NB4 (cell line): ENCODE results near the gene RRP12.

ENCODE experiments used
- DNase-seq: peaks from one replicate; pipeline ENCODE4 v3.0.0; 2010; ENCODE audit warnings: low read depth
- H3K4me3 ChIP-seq: one replicate; pipeline ENCODE4 v1.5.1; 2011; ENCODE audit warnings: mild to moderate bottlenecking, low read depth, low read length, moderate library complexity
- MYC ChIP-seq: IDR thresholded peaks from 2 replicates; pipeline ENCODE4 v1.6.1; 2011; ENCODE audit warnings: low read depth, low read length
- POLR2A ChIP-seq: IDR thresholded peaks from 2 replicates; pipeline ENCODE4 v1.6.1; 2011; ENCODE audit warnings: mild to moderate bottlenecking; ENCODE audit not compliant: insufficient read length; ENCODE audit errors: extremely low read depth
- TF ChIP-seq, protein P1 (sequence below): IDR thresholded peaks from one replicate; pipeline ENCODE4 v1.5.1; 2012; ENCODE audit warnings: low read depth, low read length
- TF ChIP-seq, protein P2 (sequence below): IDR thresholded peaks from 2 replicates; pipeline ENCODE4 v1.6.1; 2011; ENCODE audit warnings: low read depth, low read length

RRP12 gene

DNA sequence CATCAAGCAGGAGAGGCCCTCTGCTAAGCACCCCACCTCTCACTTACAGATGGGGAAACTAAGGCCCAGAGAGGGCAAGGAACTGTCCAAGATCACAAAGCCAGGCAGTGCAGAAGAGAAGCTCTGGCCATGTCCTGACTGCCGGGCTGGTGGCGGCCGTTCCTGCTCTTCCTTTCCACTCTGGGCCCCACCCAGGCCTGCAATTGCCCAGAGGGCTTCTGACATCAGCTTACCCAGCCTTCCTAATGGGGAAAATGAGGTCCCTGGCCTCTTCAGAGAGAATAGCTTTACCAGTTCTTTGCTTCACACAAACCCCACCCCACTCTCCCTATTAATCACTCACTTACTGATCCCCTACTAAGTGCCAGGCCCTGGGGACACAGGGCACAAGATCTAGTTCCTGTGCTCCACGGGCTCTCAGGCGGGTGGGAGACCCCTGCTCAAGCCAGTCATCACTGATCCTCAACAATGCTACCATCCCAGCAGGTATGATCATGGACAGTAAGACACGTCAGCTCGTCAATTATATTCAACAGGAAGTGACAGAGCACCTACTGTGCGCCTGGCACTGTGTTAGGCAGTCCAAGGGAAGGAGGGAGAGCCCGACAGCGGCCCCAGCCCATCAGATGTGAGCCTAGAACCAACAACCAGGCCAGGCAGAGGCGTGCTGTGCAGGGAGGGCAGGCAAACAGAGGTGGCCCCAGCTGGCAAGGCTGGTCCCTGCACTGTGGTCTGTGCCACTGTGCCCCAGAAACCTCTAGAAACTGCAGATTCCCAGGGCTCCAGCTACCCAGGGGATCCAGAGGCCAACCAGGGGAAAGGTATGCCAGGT, 40.2 kb downstream of the RRP12 start:
- no peak for DNase-seq
- no peak overlapping the region for H3K4me3 ChIP-seq
- TF ChIP-seq, protein P1, sequence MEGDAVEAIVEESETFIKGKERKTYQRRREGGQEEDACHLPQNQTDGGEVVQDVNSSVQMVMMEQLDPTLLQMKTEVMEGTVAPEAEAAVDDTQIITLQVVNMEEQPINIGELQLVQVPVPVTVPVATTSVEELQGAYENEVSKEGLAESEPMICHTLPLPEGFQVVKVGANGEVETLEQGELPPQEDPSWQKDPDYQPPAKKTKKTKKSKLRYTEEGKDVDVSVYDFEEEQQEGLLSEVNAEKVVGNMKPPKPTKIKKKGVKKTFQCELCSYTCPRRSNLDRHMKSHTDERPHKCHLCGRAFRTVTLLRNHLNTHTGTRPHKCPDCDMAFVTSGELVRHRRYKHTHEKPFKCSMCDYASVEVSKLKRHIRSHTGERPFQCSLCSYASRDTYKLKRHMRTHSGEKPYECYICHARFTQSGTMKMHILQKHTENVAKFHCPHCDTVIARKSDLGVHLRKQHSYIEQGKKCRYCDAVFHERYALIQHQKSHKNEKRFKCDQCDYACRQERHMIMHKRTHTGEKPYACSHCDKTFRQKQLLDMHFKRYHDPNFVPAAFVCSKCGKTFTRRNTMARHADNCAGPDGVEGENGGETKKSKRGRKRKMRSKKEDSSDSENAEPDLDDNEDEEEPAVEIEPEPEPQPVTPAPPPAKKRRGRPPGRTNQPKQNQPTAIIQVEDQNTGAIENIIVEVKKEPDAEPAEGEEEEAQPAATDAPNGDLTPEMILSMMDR: no peak
- TF ChIP-seq MYC (no peak), POLR2A (no peak)
- TF ChIP-seq, protein P2, sequence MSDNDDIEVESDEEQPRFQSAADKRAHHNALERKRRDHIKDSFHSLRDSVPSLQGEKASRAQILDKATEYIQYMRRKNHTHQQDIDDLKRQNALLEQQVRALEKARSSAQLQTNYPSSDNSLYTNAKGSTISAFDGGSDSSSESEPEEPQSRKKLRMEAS: no peak

DNA sequence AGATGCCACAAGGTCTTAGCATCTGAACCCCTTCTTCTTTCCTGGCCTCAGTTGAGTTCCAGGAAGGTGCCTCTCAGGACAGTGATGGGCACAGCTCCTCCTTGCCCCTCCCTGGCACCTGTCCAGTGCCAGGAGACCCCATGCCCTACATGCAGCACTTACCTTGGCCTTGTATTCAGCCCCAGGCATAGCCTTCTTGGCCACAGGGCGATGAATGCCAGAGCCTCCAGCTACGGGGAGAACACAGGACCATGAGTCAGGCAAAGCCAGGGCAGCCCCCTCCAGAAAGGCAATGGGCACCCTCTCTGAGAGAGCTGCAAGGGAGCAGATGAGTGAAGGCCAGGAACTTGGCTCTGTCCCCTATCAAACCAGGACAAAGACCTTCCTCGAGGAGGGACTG, 42.4 kb downstream of the RRP12 start:
- no peak overlapping the region for H3K4me3 ChIP-seq
- TF ChIP-seq, protein P2: no peak
- TF ChIP-seq POLR2A (no peak), MYC (no peak)
- TF ChIP-seq, protein P1: no peak

DNA sequence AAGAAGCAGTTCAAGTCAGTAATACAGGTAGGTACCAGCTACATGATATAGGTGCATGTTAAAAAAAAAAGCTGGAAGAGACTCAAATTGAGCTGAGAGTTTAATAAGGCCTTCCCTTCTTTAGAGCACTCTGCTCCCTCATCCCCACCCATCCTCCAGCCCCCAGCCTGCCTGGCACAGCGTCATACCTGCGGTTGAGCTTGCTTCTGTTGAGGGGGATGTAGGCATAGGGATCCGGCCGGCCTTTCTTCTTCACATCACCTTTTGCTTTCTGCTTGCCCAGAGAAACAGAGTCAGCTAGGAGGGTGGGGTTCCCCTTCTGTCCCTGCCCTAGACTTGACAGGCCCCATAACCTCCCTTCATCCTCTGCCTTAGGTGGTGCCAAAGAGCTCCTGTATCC, 42.8 kb downstream of the RRP12 start:
- no peak for DNase-seq
- no peak overlapping the region for H3K4me3 ChIP-seq
- TF ChIP-seq, protein P2: no peak
- TF ChIP-seq, protein P1: no peak
- TF ChIP-seq MYC (no peak), POLR2A (no peak)

More for the DNA sequence above, 42.4 kb downstream of the RRP12 start:
- no peak for DNase-seq

DNA sequence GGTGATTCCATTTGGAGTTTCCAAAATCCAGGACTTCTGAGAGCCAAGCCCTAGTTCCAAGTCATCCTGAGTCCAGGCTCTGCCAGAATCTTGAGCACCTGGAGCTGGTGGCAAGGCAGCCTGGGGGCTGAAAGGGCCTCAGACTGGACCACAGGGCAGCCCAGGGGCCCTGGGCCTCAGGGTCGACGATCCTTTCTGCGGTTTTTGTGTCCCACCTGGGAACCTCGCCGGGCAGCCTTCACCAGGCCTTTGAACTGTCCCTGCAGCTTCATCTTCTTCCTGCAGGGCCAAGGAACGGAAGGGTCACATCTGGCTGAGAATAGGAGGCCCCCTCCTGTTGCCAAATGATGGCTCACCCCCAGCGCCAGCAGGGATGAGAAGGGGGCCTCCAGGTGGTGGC, 44.2 kb downstream of the RRP12 start:
- TF ChIP-seq, protein P2: no peak
- TF ChIP-seq MYC: no peak
- TF ChIP-seq, protein P1: no peak
- no peak for TF ChIP-seq POLR2A
- no peak for DNase-seq
- no peak overlapping the region for H3K4me3 ChIP-seq

DNA sequence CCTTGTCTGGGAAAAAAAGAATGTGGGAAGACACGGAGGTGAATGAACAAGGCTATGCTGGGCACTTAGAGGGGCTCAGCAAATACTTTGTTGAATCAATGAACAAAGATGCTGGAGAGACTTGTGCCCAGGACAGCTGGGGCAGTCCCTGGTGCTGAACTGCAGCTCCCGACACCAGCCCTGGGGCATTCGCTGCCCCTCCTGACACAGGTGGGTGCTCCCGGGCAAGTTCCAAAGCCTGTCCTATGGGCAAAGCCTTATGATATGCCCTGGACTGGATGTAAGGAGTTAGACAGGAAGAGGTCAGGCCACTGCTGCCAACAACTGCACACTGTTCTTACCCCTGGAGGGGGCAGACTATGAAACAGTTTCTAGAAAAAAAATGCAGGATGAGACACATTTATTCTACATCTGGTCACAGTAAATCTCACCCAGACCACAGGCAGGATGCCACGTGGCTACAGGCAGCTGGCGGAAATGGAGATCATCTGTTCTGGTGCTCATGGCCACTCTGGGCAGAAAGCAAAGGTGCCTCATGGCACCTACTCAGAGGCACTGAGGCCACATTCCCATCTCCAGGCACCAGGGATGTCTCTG, 44.7 kb downstream of the RRP12 start:
- no peak for DNase-seq
- no peak overlapping the region for H3K4me3 ChIP-seq
- TF ChIP-seq, protein P2: peak; percentile 58
- no peak for TF ChIP-seq MYC

DNA sequence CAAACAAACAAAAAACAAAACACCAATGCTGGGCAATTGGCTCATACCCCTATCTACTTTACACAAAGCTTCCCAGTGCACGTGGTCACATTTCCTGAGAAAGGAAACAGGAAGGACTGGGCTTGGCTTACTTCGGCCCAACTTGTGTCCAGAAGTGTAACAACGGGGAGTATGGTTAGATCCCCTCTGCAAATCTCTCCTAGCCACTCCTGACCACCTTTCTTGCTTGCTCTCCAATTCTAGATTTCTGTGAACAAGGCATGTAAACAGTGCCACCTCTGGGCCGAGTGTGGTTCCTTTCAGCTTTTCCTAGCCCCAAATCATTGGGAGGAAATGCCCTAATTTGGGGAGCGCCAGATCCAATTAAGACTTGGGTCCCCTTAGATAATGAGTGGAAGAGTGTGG, 45.6 kb downstream of the RRP12 start:
- TF ChIP-seq POLR2A (no peak), MYC (no peak)
- TF ChIP-seq, protein P2: no peak
- TF ChIP-seq, protein P1: no peak
- H3K4me3 ChIP-seq: no peak overlapping the region
- peak; percentile 26 for DNase-seq
